Uterus (tissue), 4 donors: Measurements from ENCODE around the gene SLC25A25. TPM values are rescaled to one million over a fixed set of nuclear protein-coding genes. Genes with fewer than 3 reads are reported as not detected.

Experiments used
- DNase-seq, 2 donors: peaks; one replicate each; pipeline ENCODE4 v3.0.0-alpha.2; 2019 to 2020
- H3K27ac ChIP-seq, 2 donors: fragments of 200-600 bp; sonication (generic); 1 replicate in 1 of 2; 2 replicates in 1 of 2; pipeline ENCODE4 v1.5.1; 2016 to 2018
- H3K27me3 ChIP-seq, 2 donors: fragments of 200-600 bp; sonication (generic); one replicate each; pipeline ENCODE4 v1.5.1; 2018 to 2019; ENCODE audit warnings: control low read depth in 1 of 2
- H3K36me3 ChIP-seq, 2 donors: fragments of 200-600 bp; sonication (generic); one replicate each; pipeline ENCODE4 v1.5.1; 2019; ENCODE audit warnings: control low read depth in 1 of 2
- H3K4me1 ChIP-seq, 2 donors: fragments of 200-600 bp; sonication (generic); one replicate each; pipeline ENCODE4 v1.5.1; 2018 to 2019; ENCODE audit warnings: control low read depth in 1 of 2
- H3K4me3 ChIP-seq, 2 donors: fragments of 200-600 bp; sonication (generic); 1 replicate in 1 of 2; 2 replicates in 1 of 2; pipeline ENCODE4 v1.5.1; 2018 to 2019; ENCODE audit warnings: mild to moderate bottlenecking in 1 of 2
- H3K9me3 ChIP-seq, 2 donors: fragments of 200-600 bp; sonication (generic); one replicate each; pipeline ENCODE4 v1.5.1; 2019; ENCODE audit warnings: control low read depth in 1 of 2
- CTCF ChIP-seq, 4 experiments: fragments of 200-600 bp in 2 of 4; fragments of 450-650 bp in 2 of 4; sonication (generic) in 2 of 4; IDR thresholded peaks; one replicate each; pipeline ENCODE4 v1.5.1; 2016 to 2019; ENCODE audit warnings: antibody characterized with exemption in 4 of 4, mild to moderate bottlenecking in 2 of 4, moderate library complexity in 1 of 4
- POLR2A ChIP-seq, 2 donors: fragments of 450-650 bp; IDR thresholded peaks; one replicate each; pipeline ENCODE4 v1.6.1; 2016; ENCODE audit warnings: antibody characterized with exemption in 2 of 2, mild to moderate bottlenecking in 1 of 2, moderate library complexity in 1 of 2
- intact Hi-C: fragments of 100-400 bp; cut with DNase I; formaldehyde crosslinking; loops from one replicate; pipeline ENCODE4 v1.15.1; 2023; ENCODE audit warnings: low total_unique reads
- total RNA-seq, 4 donors: library from RNA; depleted of rRNA in 3 of 4; stranded (reverse); fragments of >200 nt in 3 of 4; gene quantifications; one replicate each; pipeline versions ENCODE4 v1.1.0 to v1.2.4, GENCODE V29; 2014 to 2023
- donor health status: DM: yes; HTN: yes; CAD: no.

The SLC25A25 gene
- total RNA-seq, 4 donors from 2014 or later: 14.3 to 49.7 (median 49.0) TPM

GRCh38 chr9:128124873-128125579, 57.0 kb downstream of the SLC25A25 start:
- intact Hi-C loops: loop anchor here (5.0 kb wide), 1 partner anchor 183 kb away; no protein-coding TSS in a partner anchor
- TF ChIP-seq POLR2A (IDR thresholded peaks at IDR 0.05) (no peak), CTCF (IDR thresholded peaks at IDR 0.05) (peak in 3 of 4 experiments; percentile 18 to 41 (median 34))
- Histone ChIP-seq H3K27me3 (no peaks in the 10 kb centered on the region), H3K4me3 (no peak overlapping the region), H3K36me3 (no peaks in the 10 kb centered on the region), H3K9me3 (no peaks in the 10 kb centered on the region), H3K4me1 (peaks cover 5 to 14% of the 10 kb centered on the region in 2 donors), H3K27ac (no peak overlapping the region)
- DNase-seq: peak in 1 of 2 donors; percentile 56

DNA sequence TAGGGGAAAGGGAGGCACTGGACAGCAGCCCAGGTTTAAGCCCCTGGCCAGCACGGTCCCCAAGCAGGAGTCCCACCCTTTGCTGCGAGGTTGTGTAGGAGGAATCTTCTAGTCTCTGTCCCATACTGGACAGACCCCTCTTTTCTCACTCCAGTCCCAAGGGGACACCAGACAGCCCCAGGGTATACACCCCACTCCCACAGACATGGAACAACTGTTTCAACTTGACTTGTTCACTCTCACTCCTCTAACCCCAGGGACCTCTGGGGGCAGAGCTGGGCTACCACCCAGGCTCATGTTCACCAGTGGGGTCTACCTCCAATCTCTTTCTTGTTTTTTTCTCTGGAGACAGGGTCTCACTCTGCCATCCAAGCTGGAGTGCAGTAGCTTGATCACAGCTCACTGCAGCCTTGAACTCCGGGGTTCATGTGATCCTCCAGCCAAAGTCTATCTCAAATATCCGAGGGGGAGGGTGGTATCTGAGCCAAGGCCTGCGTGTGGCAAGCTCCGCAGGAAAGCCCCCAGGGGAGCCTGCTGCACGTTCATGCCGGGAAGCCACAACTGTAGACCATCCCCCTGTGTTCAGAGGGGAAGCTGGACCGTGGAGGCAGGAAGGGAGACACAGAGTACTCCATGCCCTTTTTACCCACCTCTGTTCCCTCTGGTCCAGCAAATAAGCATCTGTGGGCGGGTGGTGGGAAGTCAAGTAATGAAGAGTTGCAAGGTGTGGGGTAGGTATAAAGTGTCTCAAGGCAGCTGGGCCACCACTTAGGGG, 57.7 kb downstream of the SLC25A25 start:
- no peaks in the 10 kb centered on the region for H3K9me3 ChIP-seq
- H3K36me3 ChIP-seq: no peaks in the 10 kb centered on the region
- peaks cover 5 to 14% of the 10 kb centered on the region in 2 donors for H3K4me1 ChIP-seq
- intact Hi-C loops: no loop called here
- no peak for DNase-seq
- peak overlapping the region in 1 of 2 donors; percentile 98 for H3K27ac ChIP-seq
- no peak overlapping the region for H3K4me3 ChIP-seq
- TF ChIP-seq CTCF (IDR thresholded peaks at IDR 0.05) (no peak), POLR2A (IDR thresholded peaks at IDR 0.05) (no peak)
- H3K27me3 ChIP-seq: no peaks in the 10 kb centered on the region

DNA sequence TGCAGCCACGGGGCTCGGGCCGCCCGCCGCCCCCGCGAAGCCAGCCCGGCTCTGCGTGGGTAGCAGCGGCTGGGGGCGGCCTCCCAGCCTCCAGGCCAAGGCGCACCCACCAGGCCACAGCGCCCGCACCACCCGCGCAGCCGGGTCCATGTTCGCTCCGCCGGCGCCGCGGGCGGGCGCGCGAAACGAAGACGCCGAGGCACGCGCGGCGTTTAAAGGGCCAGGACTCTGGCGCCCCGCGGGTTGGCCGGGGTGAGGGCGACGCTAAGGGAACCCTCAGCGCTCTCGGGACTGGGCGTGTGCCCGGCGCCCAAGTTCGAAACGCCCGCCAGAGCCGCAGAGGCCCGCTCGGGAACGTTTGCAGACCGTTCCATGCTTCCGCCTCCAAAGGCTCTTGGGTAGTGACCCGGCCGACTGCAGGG, 59.5 kb downstream of the SLC25A25 start, which contains the start of gene PTGES2:
Gene PTGES2, minus strand, starts transcription at position 162 of the 422 bp plus-strand sequence. Its CDS starts 12 bp downstream, at position 150.
- Histone ChIP-seq H3K9me3 (no peaks in the 10 kb centered on the region), H3K27me3 (no peaks in the 10 kb centered on the region), H3K4me1 (peaks cover 5 to 14% of the 10 kb centered on the region in 2 donors), H3K36me3 (no peaks in the 10 kb centered on the region), H3K27ac (peak within 1 kb of the TSS; percentile 93 to 98), H3K4me3 (peak within 1 kb of the TSS; percentile 84 to 97)
- DNase-seq: peak; percentile 68 to 84
- intact Hi-C loops: no loop called here
- TF ChIP-seq POLR2A (IDR thresholded peaks at IDR 0.05): peak in 1 of 2 donors; percentile 36
- TF ChIP-seq CTCF (IDR thresholded peaks at IDR 0.05): peak in 3 of 4 experiments; percentile 5 to 20 (median 16)

- no peaks in the 10 kb centered on the region for H3K36me3 ChIP-seq
- peak overlapping the region; percentile 93 to 98 for H3K27ac ChIP-seq
- H3K4me1 ChIP-seq: peaks cover 5 to 14% of the 10 kb centered on the region in 2 donors
- intact Hi-C loops: no loop called here
- no peaks in the 10 kb centered on the region for H3K9me3 ChIP-seq
- peak in 1 of 2 donors; percentile 43 for TF ChIP-seq POLR2A (IDR thresholded peaks at IDR 0.05)
- peak in 1 of 4 experiments; percentile 31 for TF ChIP-seq CTCF (IDR thresholded peaks at IDR 0.05)
- no peaks in the 10 kb centered on the region for H3K27me3 ChIP-seq
- DNase-seq: peak; percentile 80 to 83
- H3K4me3 ChIP-seq: peak overlapping the region; percentile 84 to 97
These were observed 60.2 kb downstream of the SLC25A25 start for GRCh38 chr9:128127990-128128835.
